OCI-LY1 (cell line): ENCODE results near the gene UBASH3B.

Experiments used
- H2AFZ ChIP-seq: fragments of 200-600 bp; sonication (generic), shearing (Covaris generic); 2 replicates; pipeline ENCODE4 v1.6.0; 2014; ENCODE audit warnings: antibody characterized with exemption, mild to moderate bottlenecking, low read length
- H3F3A ChIP-seq: fragments of 200-600 bp; sonication (generic), shearing (Covaris generic); 2 replicates; pipeline ENCODE4 v1.6.0; 2014; ENCODE audit warnings: mild to moderate bottlenecking, antibody characterized with exemption, low read length, moderate library complexity; ENCODE audit not compliant: insufficient read depth
- H3K27ac ChIP-seq: fragments of 200-600 bp; sonication (generic); 2 replicates; pipeline ENCODE4 v1.5.1; 2014; ENCODE audit warnings: low read length, mixed run types, mild to moderate bottlenecking, low read depth; ENCODE audit not compliant: poor library complexity, severe bottlenecking
- H3K27me3 ChIP-seq: fragments of 200-600 bp; sonication (generic); 2 replicates; pipeline ENCODE4 v1.6.0; 2014; ENCODE audit warnings: antibody characterized with exemption, mild to moderate bottlenecking, low read length, moderate library complexity; ENCODE audit not compliant: insufficient read depth
- H3K36me3 ChIP-seq: fragments of 200-600 bp; sonication (generic); 2 replicates; pipeline ENCODE4 v1.6.1; 2014; ENCODE audit warnings: mild to moderate bottlenecking, antibody characterized with exemption, low read length, moderate library complexity, mixed read lengths; ENCODE audit not compliant: insufficient read depth
- H3K4me1 ChIP-seq: fragments of 200-600 bp; sonication (generic); 2 replicates; pipeline ENCODE4 v1.5.1; 2014; ENCODE audit warnings: mild to moderate bottlenecking, low read length, moderate library complexity; ENCODE audit not compliant: insufficient read depth, severe bottlenecking
- H3K4me2 ChIP-seq: fragments of 200-600 bp; sonication (generic), shearing (Covaris generic); 2 replicates; pipeline ENCODE4 v1.6.1; 2014; ENCODE audit warnings: low read length
- H3K4me3 ChIP-seq: fragments of 200-600 bp; sonication (generic); 2 replicates; pipeline ENCODE4 v1.5.1; 2014; ENCODE audit warnings: low read length, low read depth, mild to moderate bottlenecking, mixed read lengths; ENCODE audit not compliant: poor library complexity, severe bottlenecking
- H3K79me2 ChIP-seq: fragments of 200-600 bp; shearing (Covaris generic); 2 replicates; pipeline ENCODE4 v1.6.1; 2016; ENCODE audit warnings: mixed run types, low read length, mixed read lengths; ENCODE audit not compliant: insufficient read depth
- H3K9ac ChIP-seq: fragments of 200-600 bp; sonication (generic), shearing (Covaris generic); 2 replicates; pipeline ENCODE4 v1.6.1; 2014; ENCODE audit warnings: mild to moderate bottlenecking, low read length, mixed read lengths
- H3K9me2 ChIP-seq: fragments of 200-600 bp; sonication (generic), shearing (Covaris generic); 2 replicates; pipeline ENCODE4 v1.6.1; 2014; ENCODE audit warnings: low read depth, mild to moderate bottlenecking, low read length, mixed read lengths
- H3K9me3 ChIP-seq: fragments of 200-600 bp; shearing (Covaris generic); 2 replicates; pipeline ENCODE4 v1.6.1; 2014; ENCODE audit warnings: low read length, mixed read lengths
- H4K20me1 ChIP-seq: fragments of 200-600 bp; sonication (generic), shearing (Covaris generic); 2 replicates; pipeline ENCODE4 v1.6.0; 2016; ENCODE audit warnings: mild to moderate bottlenecking, low read length; ENCODE audit not compliant: insufficient read depth
- CTCF ChIP-seq: fragments of 200-600 bp; sonication (generic), shearing (Covaris generic); IDR thresholded peaks from 2 replicates; pipeline ENCODE4 v1.5.1; 2017; ENCODE audit warnings: mild to moderate bottlenecking, antibody characterized with exemption, low read length, moderate library complexity, mixed read lengths
- EZH2 ChIP-seq: fragments of 200-600 bp; sonication (generic), shearing (Covaris generic); IDR thresholded peaks from 2 replicates; pipeline ENCODE4 v1.8.0; 2017; ENCODE audit warnings: borderline replicate concordance, mixed run types, mild to moderate bottlenecking, antibody characterized with exemption, low read length, moderate library complexity, mixed read lengths

The UBASH3B gene

GRCh38 chr11:122743097-122743741, 87.7 kb downstream of the UBASH3B start:
- H3F3A ChIP-seq: no peaks in the 10 kb centered on the region
- peak overlapping the region; percentile 33; the same call in 1 of the 2 replicates for H3K4me2 ChIP-seq
- H3K9me2 ChIP-seq: no peaks in the 10 kb centered on the region
- peak overlapping the region; percentile 8 for H3K4me3 ChIP-seq
- H3K27me3 ChIP-seq: no peaks in the 10 kb centered on the region
- peak overlapping the region; percentile 6; the same call in 1 of the 2 replicates for H3K9ac ChIP-seq
- TF ChIP-seq CTCF (no peak), EZH2 (no peak)
- no peak overlapping the region for H2AFZ ChIP-seq
- peaks cover 41% of the 10 kb centered on the region for H3K4me1 ChIP-seq
- H3K36me3 ChIP-seq: no peaks in the 10 kb centered on the region
- no peaks in the 10 kb centered on the region for H4K20me1 ChIP-seq
- no peaks in the 10 kb centered on the region for H3K79me2 ChIP-seq
- no peaks in the 10 kb centered on the region for H3K9me3 ChIP-seq
- peak overlapping the region; percentile 67 for H3K27ac ChIP-seq

- Histone ChIP-seq H3K9me2 (no peaks in the 10 kb centered on the region), H3K27ac (peak overlapping the region; percentile 67), H3K4me3 (peak overlapping the region; percentile 8), H4K20me1 (no peaks in the 10 kb centered on the region), H3K4me1 (peaks cover 48% of the 10 kb centered on the region), H2AFZ (no peak overlapping the region), H3F3A (no peaks in the 10 kb centered on the region), H3K4me2 (peak overlapping the region; percentile 33), H3K36me3 (no peaks in the 10 kb centered on the region), H3K79me2 (no peaks in the 10 kb centered on the region), H3K9ac (peak overlapping the region; percentile 27; the same call in 1 of the 2 replicates), H3K27me3 (no peaks in the 10 kb centered on the region), H3K9me3 (no peaks in the 10 kb centered on the region)
- TF ChIP-seq EZH2 (no peak), CTCF (no peak)
These were observed 88.4 kb downstream of the UBASH3B start for GRCh38 chr11:122743949-122744348.

GRCh38 chr11:122744357-122744756, 88.8 kb downstream of the UBASH3B start:
- Histone ChIP-seq H3K9ac (peak overlapping the region; percentile 27; the same call in 1 of the 2 replicates), H3F3A (no peaks in the 10 kb centered on the region), H4K20me1 (no peaks in the 10 kb centered on the region), H3K4me1 (peaks cover 52% of the 10 kb centered on the region), H3K27me3 (no peaks in the 10 kb centered on the region), H3K36me3 (no peaks in the 10 kb centered on the region), H3K9me2 (no peaks in the 10 kb centered on the region), H3K9me3 (no peaks in the 10 kb centered on the region), H3K4me3 (peak overlapping the region; percentile 8), H3K79me2 (no peaks in the 10 kb centered on the region), H2AFZ (no peak overlapping the region), H3K4me2 (peak overlapping the region; percentile 33), H3K27ac (peak overlapping the region; percentile 67)
- TF ChIP-seq EZH2 (no peak), CTCF (no peak)
